ENCODE results near the gene KCNJ6. TPM values are rescaled to one million over a fixed set of nuclear protein-coding genes. Genes with fewer than 3 reads are reported as not detected.

Gene KCNJ6
- total and polyA plus RNA-seq, 9 of the 15 experiments (the other 6 are each of a cell fraction or from before 2014, with no cell fraction given): 0.06 to 0.21 (median 0.13) TPM; not detected in 1

- TF ChIP-seq HOMEZ (CRISPR knock-in tag; IDR thresholded peaks at IDR 0.05) (no peak), XRCC3 (IDR thresholded peaks at IDR 0.05) (no peak), ZNF384 (IDR thresholded peaks at IDR 0.05; ENCODE audit: low read depth, low read length) (no peak), IFI16 (CRISPR knock-in tag; IDR thresholded peaks at IDR 0.05) (no peak), GABPB1 (CRISPR knock-in tag; IDR thresholded peaks at IDR 0.05) (peak; percentile 74), POLR2B (IDR thresholded peaks at IDR 0.05; ENCODE audit: low read depth, partially characterized antibody) (peak; percentile 88), RBM34 (IDR thresholded peaks at IDR 0.05; ENCODE audit: borderline replicate concordance, insufficient read depth, low read length) (no peak), DMBX1 (CRISPR knock-in tag; IDR thresholded peaks at IDR 0.05; ENCODE audit: borderline replicate concordance) (no peak), TSC22D4 (tag; IDR thresholded peaks at IDR 0.05) (no peak), CBFB (CRISPR knock-in tag; IDR thresholded peaks at IDR 0.05) (peak; percentile 75), ZNF165 (CRISPR knock-in tag; IDR thresholded peaks at IDR 0.05; ENCODE audit: borderline replicate concordance) (no peak), GABPB2 (CRISPR knock-in tag; conservative IDR thresholded peaks at IDR 0.05) (no peak), SAFB (IDR thresholded peaks at IDR 0.05; ENCODE audit: borderline replicate concordance, low read depth, low read length) (no peak), BDP1 (IDR thresholded peaks at IDR 0.05; ENCODE audit: insufficient read depth, insufficient read length) (no peak), PTRF (tag; IDR thresholded peaks at IDR 0.05) (no peak), ATF3 (IDR thresholded peaks at IDR 0.05) (no peak), ATF3 (CRISPR knock-in tag; conservative IDR thresholded peaks at IDR 0.05) (no peak), ZBED1 (IDR thresholded peaks at IDR 0.05) (no peak; the same call in 1 of the 2 replicates), TAL1 (IDR thresholded peaks at IDR 0.05) (no peak)
- TF ChIP-seq, protein P1, sequence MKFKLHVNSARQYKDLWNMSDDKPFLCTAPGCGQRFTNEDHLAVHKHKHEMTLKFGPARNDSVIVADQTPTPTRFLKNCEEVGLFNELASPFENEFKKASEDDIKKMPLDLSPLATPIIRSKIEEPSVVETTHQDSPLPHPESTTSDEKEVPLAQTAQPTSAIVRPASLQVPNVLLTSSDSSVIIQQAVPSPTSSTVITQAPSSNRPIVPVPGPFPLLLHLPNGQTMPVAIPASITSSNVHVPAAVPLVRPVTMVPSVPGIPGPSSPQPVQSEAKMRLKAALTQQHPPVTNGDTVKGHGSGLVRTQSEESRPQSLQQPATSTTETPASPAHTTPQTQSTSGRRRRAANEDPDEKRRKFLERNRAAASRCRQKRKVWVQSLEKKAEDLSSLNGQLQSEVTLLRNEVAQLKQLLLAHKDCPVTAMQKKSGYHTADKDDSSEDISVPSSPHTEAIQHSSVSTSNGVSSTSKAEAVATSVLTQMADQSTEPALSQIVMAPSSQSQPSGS (CRISPR knock-in tag; IDR thresholded peaks at IDR 0.05): no peak
- TF ChIP-seq, protein P2, sequence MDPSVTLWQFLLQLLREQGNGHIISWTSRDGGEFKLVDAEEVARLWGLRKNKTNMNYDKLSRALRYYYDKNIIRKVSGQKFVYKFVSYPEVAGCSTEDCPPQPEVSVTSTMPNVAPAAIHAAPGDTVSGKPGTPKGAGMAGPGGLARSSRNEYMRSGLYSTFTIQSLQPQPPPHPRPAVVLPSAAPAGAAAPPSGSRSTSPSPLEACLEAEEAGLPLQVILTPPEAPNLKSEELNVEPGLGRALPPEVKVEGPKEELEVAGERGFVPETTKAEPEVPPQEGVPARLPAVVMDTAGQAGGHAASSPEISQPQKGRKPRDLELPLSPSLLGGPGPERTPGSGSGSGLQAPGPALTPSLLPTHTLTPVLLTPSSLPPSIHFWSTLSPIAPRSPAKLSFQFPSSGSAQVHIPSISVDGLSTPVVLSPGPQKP (CRISPR knock-in tag; IDR thresholded peaks at IDR 0.05): no peak
Observed at GRCh38 chr21:37563641-37564340, 352.5 kb downstream of the KCNJ6 start (continued).

Data from K562 (cell line).